Measurements from ENCODE around the gene CCDC88B. TPM values are rescaled to one million over a fixed set of nuclear protein-coding genes. Genes with fewer than 3 reads are reported as not detected.

The CCDC88B gene
- total and polyA plus RNA-seq, 10 of the 15 experiments (the other 5 are each of a cell fraction or from before 2014, with no cell fraction given) = 0.24 to 66.0 (median 19.2) TPM

DNA sequence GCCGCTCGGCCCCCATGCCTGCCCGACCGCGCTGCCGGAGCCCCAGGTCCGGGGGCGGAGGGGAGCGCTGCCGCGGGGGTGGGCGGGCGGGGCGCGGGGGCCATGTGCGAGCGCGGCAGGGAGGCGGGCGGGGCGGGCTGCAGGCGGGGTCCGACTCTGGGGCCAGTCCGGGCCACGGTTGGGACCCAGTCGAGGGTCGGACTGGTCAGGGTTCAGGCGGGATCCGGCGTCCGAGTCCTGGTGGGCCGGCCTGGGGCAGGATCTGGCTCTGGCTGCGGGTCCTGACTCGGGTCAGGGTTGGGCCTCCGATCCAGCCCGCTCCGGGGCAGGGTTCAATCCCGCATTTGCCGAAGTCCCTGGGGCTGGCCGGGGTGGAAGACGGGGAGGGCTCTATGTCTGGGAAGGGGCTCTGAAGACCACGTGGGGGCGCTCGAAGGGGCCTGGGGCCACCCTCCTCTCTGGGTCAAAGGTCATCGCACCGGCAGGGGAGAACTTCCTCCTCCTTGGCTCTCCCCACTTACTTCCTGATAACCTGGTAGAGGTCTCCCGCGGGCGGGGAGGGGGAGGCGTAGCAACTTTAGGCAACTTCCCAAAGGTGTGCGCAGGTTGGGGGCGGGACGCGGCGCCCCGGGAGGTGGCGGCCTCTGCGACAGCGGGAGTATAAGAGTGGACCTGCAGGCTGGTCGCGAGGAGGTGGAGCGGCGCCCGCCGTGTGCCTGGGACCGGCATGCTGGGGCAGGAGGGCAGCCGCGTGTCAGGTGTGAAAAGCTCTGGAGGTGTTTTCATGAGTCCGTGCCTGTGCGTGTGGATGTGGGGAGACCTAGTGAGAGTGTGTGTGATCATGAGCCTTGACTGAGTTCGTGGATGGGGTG is 34.1 kb upstream of the CCDC88B start (continued):
- TF ChIP-seq ZNF217 (IDR thresholded peaks at IDR 0.05) = no peak
- TF ChIP-seq MYB (IDR thresholded peaks at IDR 0.05; ENCODE audit: borderline replicate concordance, low read depth, low read length) = no peak
- peak; percentile 27; the same call in 1 of the 2 replicates for TF ChIP-seq HCFC1 (IDR thresholded peaks at IDR 0.05; ENCODE audit: low read length)
- TF ChIP-seq SMARCA5 (IDR thresholded peaks at IDR 0.05) = no peak
- TF ChIP-seq, protein P1, sequence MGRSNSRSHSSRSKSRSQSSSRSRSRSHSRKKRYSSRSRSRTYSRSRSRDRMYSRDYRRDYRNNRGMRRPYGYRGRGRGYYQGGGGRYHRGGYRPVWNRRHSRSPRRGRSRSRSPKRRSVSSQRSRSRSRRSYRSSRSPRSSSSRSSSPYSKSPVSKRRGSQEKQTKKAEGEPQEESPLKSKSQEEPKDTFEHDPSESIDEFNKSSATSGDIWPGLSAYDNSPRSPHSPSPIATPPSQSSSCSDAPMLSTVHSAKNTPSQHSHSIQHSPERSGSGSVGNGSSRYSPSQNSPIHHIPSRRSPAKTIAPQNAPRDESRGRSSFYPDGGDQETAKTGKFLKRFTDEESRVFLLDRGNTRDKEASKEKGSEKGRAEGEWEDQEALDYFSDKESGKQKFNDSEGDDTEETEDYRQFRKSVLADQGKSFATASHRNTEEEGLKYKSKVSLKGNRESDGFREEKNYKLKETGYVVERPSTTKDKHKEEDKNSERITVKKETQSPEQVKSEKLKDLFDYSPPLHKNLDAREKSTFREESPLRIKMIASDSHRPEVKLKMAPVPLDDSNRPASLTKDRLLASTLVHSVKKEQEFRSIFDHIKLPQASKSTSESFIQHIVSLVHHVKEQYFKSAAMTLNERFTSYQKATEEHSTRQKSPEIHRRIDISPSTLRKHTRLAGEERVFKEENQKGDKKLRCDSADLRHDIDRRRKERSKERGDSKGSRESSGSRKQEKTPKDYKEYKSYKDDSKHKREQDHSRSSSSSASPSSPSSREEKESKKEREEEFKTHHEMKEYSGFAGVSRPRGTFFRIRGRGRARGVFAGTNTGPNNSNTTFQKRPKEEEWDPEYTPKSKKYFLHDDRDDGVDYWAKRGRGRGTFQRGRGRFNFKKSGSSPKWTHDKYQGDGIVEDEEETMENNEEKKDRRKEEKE (IDR thresholded peaks at IDR 0.05) = no peak
- no peak for TF ChIP-seq SUPT20H (IDR thresholded peaks at IDR 0.05; ENCODE audit: borderline replicate concordance, control insufficient read depth, low read depth, low read length)
- peak in 1 of 2 experiments; percentile 61; a peak in 1 of 3 replicates for TF ChIP-seq EGR1 (IDR thresholded peaks at IDR 0.05; ENCODE audit: borderline replicate concordance in 1 of 2, low read depth in 2 of 2, low read length in 2 of 2)
- TF ChIP-seq IKZF1 (conservative IDR thresholded peaks at IDR 0.05) = peak; percentile 16; the same call in 1 of the 2 replicates
- TF ChIP-seq SREBF1 (IDR thresholded peaks at IDR 0.05; ENCODE audit: low read length) = no peak
- TF ChIP-seq BACH1 (IDR thresholded peaks at IDR 0.05; ENCODE audit: borderline replicate concordance) = no peak
- no peak for TF ChIP-seq SRF (IDR thresholded peaks at IDR 0.05; ENCODE audit: low read depth in 2 of 2, low read length in 2 of 2)
- 0 out of 2 replicates have a peak, but pooled peaks have one; percentile 45 for TF ChIP-seq MXI1 (IDR thresholded peaks at IDR 0.05; ENCODE audit: low read depth, low read length)
- peak; percentile 82 for TF ChIP-seq POLR2A (IDR thresholded peaks at IDR 0.05; ENCODE audit: low read depth, low read length)
- peak; percentile 98 for TF ChIP-seq NR2F1 (conservative IDR thresholded peaks at IDR 0.05)
- no peak for TF ChIP-seq TARDBP (IDR thresholded peaks at IDR 0.05; ENCODE audit: borderline replicate concordance)
- TF ChIP-seq, protein P2, sequence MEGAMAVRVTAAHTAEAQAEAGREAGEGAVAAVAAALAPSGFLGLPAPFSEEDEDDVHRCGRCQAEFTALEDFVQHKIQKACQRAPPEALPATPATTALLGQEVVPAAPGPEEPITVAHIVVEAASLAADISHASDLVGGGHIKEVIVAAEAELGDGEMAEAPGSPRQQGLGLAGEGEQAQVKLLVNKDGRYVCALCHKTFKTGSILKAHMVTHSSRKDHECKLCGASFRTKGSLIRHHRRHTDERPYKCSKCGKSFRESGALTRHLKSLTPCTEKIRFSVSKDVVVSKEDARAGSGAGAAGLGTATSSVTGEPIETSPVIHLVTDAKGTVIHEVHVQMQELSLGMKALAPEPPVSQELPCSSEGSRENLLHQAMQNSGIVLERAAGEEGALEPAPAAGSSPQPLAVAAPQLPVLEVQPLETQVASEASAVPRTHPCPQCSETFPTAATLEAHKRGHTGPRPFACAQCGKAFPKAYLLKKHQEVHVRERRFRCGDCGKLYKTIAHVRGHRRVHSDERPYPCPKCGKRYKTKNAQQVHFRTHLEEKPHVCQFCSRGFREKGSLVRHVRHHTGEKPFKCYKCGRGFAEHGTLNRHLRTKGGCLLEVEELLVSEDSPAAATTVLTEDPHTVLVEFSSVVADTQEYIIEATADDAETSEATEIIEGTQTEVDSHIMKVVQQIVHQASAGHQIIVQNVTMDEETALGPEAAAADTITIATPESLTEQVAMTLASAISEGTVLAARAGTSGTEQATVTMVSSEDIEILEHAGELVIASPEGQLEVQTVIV (IDR thresholded peaks at IDR 0.05; ENCODE audit: borderline replicate concordance, partially characterized antibody) = no peak
- no peak for TF ChIP-seq RAD51 (IDR thresholded peaks at IDR 0.05)
- TF ChIP-seq CEBPB (IDR thresholded peaks at IDR 0.05; ENCODE audit: borderline replicate concordance in 1 of 2, low read depth in 2 of 2, low read length in 2 of 2) = no peak
